CD4-positive, alpha-beta memory T cell (primary cell): ENCODE measurements around the gene ASIC2. TPM values are rescaled to one million over a fixed set of nuclear protein-coding genes. Genes with fewer than 3 reads are reported as not detected.
A peak's percentile ranks its signal among the peaks of the same experiment; 100 is the strongest.

Source experiments
- CTCF ChIA-PET: fragments of 350-600 bp; sonication (Branson Sonifier 250); formaldehyde crosslinking; loops from one replicate; lab custom pipeline; 2021; ENCODE audit warnings: inconsistent platforms; ENCODE audit not compliant: partially characterized antibody; lab: Charles Lee
- POLR2A ChIA-PET: fragments of 350-600 bp; sonication (Branson Sonifier 250); formaldehyde crosslinking; loops from one replicate; lab custom pipeline; 2021; ENCODE audit not compliant: partially characterized antibody; lab: Charles Lee
- DNase-seq, 5 donors: peaks; one replicate each; pipeline versions ENCODE4 v3.0.0 to v3.0.0-alpha.2; 2020 to 2022; ENCODE audit warnings: mixed read lengths in 1 of 5
- H3K27ac ChIP-seq: one replicate; pipeline ENCODE4 v1.7.0; 2013; ENCODE audit warnings: low read depth, low read length
- H3K27me3 ChIP-seq: 2 replicates; pipeline ENCODE4 v1.7.0; 2013; ENCODE audit warnings: mild to moderate bottlenecking, low read length, moderate library complexity; ENCODE audit not compliant: insufficient read depth
- H3K36me3 ChIP-seq: 2 replicates; pipeline ENCODE4 v1.7.0; 2013; ENCODE audit warnings: mild to moderate bottlenecking, low read length, moderate library complexity; ENCODE audit not compliant: insufficient read depth
- H3K4me1 ChIP-seq: 2 replicates; pipeline ENCODE4 v1.7.0; 2013; ENCODE audit warnings: mild to moderate bottlenecking, low read length, moderate library complexity; ENCODE audit not compliant: insufficient read depth
- H3K4me3 ChIP-seq, 2 donors: one replicate each; pipeline ENCODE4 v1.7.0; 2013; ENCODE audit warnings: low read length in 2 of 2, mild to moderate bottlenecking in 1 of 2
- H3K9me3 ChIP-seq, 2 donors: one replicate each; pipeline ENCODE4 v1.7.0; 2013; ENCODE audit warnings: low read length in 2 of 2, control low read depth in 1 of 2; ENCODE audit not compliant: control insufficient read depth in 1 of 2
- H3K27ac Mint-ChIP-seq, 7 donors: one replicate each; pipeline ENCODE4 v1.8.0; 2020 to 2021; ENCODE audit warnings: mixed read lengths in 7 of 7, mild to moderate bottlenecking in 6 of 7, inconsistent platforms in 3 of 7, moderate library complexity in 3 of 7
- H3K27me3 Mint-ChIP-seq, 2 donors: one replicate each; pipeline ENCODE4 v1.8.0; 2020 to 2021; ENCODE audit warnings: mixed read lengths in 2 of 2
- H3K36me3 Mint-ChIP-seq, 2 donors: one replicate each; pipeline ENCODE4 v1.8.0; 2020 to 2021; ENCODE audit warnings: mixed read lengths in 2 of 2, inconsistent platforms in 1 of 2, mild to moderate bottlenecking in 1 of 2
- H3K4me1 Mint-ChIP-seq, 4 donors: one replicate each; pipeline ENCODE4 v1.8.0; 2020 to 2021; ENCODE audit warnings: mixed read lengths in 4 of 4, mild to moderate bottlenecking in 1 of 4
- H3K4me3 Mint-ChIP-seq, 8 donors: one replicate each; pipeline ENCODE4 v1.8.0; 2020 to 2021; ENCODE audit warnings: mixed read lengths in 8 of 8, mild to moderate bottlenecking in 7 of 8, moderate library complexity in 6 of 8, inconsistent platforms in 3 of 8
- H3K9me3 Mint-ChIP-seq, 8 donors: one replicate each; pipeline ENCODE4 v1.8.0; 2020 to 2021; ENCODE audit warnings: mixed read lengths in 8 of 8, mild to moderate bottlenecking in 5 of 8, inconsistent platforms in 3 of 8, moderate library complexity in 1 of 8
- intact Hi-C: fragments of 100-400 bp; cut with micrococcal nuclease; formaldehyde crosslinking; loops from one replicate; pipeline ENCODE4 v1.15.1; 2023
- polyA plus RNA-seq, 2 donors: library from polyadenylated mRNA; unstranded; fragments of 300-500 nt; fragmentation: Illumina TruSeq; gene quantifications; one replicate each; pipeline ENCODE4 v1.2.3, GENCODE V29; 2021
- total RNA-seq, 2 experiments: library from RNA; stranded (reverse); gene quantifications; one replicate each; pipeline ENCODE4 v1.2.3, GENCODE V29; 2021

The ASIC2 gene
- total and polyA plus RNA-seq, 4 experiments from 2014 or later: not detected

DNA sequence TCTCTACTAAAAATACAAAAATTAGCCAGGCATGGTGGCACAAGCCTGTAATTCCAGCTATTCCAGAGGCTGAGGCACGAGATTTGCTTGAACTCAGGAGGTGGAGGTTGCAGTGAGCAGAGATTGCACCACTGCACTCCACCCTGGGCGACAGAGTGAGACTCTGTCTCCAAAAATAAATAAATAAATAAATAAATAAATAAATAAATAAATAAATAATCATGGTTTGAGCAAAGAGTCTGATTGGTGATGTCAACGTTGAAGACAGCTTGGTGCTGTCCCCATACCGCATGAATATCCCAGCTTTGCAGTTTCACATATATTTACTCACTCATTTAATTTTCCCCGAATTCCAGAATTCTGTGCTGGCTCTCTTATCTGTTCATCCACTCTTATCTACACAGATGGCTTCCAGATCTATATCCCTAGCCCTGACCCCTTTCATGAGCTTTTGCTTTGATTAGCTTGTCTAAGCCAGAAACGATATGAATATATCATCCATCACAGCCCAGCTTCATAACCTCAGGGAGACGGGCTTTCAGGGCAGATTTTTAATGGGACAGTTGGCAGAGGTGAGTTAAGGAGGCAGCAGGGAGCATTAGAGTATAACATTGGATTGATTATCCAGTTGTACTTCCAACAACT is 210.4 kb downstream of the ASIC2 start:
- peaks cover 0 to 2% (median 0%) of the 10 kb centered on the region in 8 donors for H3K9me3 Mint-ChIP-seq
- H3K4me1 Mint-ChIP-seq: no peaks in the 10 kb centered on the region
- H3K4me3 Mint-ChIP-seq: no peak overlapping the region
- intact Hi-C loops: no loop called here
- no peak overlapping the region for H3K4me3 ChIP-seq
- H3K27ac ChIP-seq: no peak overlapping the region
- H3K36me3 ChIP-seq: no peaks in the 10 kb centered on the region
- H3K4me1 ChIP-seq: no peaks in the 10 kb centered on the region
- no peak for DNase-seq
- no peaks in the 10 kb centered on the region for H3K9me3 ChIP-seq
- peaks cover 3% of the 10 kb centered on the region for H3K27me3 ChIP-seq
- H3K27me3 Mint-ChIP-seq: peaks cover 14 to 36% of the 10 kb centered on the region in 2 donors
- H3K36me3 Mint-ChIP-seq: no peaks in the 10 kb centered on the region
- ChIA-PET CTCF (no interaction called here), POLR2A (no interaction called here)
- H3K27ac Mint-ChIP-seq: no peak overlapping the region

DNA sequence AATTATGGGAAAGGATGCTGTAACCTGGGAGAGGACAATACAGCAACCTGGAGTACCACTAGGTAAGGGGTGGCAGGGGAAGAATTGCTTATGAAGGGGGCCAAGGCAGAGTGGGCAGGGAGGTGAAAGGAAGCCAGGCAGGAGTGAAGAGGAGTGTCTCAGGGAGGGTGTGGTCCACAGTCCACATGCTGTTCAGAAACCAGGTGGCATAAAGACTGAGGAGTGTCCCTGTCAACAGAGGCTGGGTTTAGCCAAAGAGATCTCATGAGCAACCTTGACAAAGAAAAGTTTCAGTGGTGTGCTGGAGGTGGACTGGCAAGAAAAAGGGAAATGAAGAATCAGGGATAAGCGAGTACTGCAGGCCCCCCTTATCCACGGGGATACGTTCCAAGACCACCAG is 213.0 kb downstream of the ASIC2 start:
- no peaks in the 10 kb centered on the region for H3K4me1 ChIP-seq
- Mint-ChIP-seq H3K36me3 (no peaks in the 10 kb centered on the region), H3K27ac (peak overlapping the region in 1 of 7 donors; percentile 49), H3K9me3 (peaks cover 0 to 2% (median 0%) of the 10 kb centered on the region in 8 donors), H3K4me1 (no peaks in the 10 kb centered on the region), H3K4me3 (no peak overlapping the region), H3K27me3 (peaks cover 8 to 46% of the 10 kb centered on the region in 2 donors)
- DNase-seq: no peak
- peaks cover 3% of the 10 kb centered on the region for H3K27me3 ChIP-seq
- ChIA-PET POLR2A (no interaction called here), CTCF (no interaction called here)
- no peaks in the 10 kb centered on the region for H3K9me3 ChIP-seq
- H3K36me3 ChIP-seq: no peaks in the 10 kb centered on the region
- no peak overlapping the region for H3K27ac ChIP-seq
- no peak overlapping the region for H3K4me3 ChIP-seq
- intact Hi-C loops: no loop called here

GRCh38 chr17:33079201-33079600 is 213.9 kb downstream of the ASIC2 start:
- no peaks in the 10 kb centered on the region for H3K36me3 ChIP-seq
- Mint-ChIP-seq H3K27me3 (peaks cover 8 to 48% of the 10 kb centered on the region in 2 donors), H3K9me3 (peaks cover 0 to 2% (median 0%) of the 10 kb centered on the region in 8 donors), H3K36me3 (no peaks in the 10 kb centered on the region), H3K4me3 (no peak overlapping the region), H3K27ac (no peak overlapping the region), H3K4me1 (no peaks in the 10 kb centered on the region)
- no peaks in the 10 kb centered on the region for H3K9me3 ChIP-seq
- H3K4me1 ChIP-seq: no peaks in the 10 kb centered on the region
- ChIA-PET CTCF (no interaction called here), POLR2A (no interaction called here)
- DNase-seq: no peak
- no peak overlapping the region for H3K4me3 ChIP-seq
- peaks cover 3% of the 10 kb centered on the region for H3K27me3 ChIP-seq
- intact Hi-C loops: no loop called here
- H3K27ac ChIP-seq: no peak overlapping the region

DNA sequence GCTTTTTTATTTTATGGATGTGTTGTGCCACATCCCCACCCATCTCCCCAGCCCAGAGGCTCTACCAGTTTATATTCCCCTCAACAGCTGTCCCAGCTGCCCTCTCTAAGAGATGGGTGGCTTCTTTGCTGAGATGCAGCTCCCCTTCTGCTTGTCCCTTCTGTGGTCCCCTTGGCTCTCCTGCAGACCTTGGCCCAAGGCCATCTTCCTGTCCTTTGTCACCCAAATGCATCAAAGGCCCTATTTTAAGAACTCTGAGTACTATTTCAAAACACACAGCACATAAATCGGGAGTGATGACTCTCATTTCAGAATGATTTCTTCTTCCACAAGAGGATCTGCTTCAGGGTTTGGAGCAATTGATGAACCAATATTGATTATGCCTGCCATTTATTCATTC is 216.1 kb downstream of the ASIC2 start:
- Histone ChIP-seq H3K4me3 (no peak overlapping the region), H3K4me1 (no peaks in the 10 kb centered on the region), H3K9me3 (no peaks in the 10 kb centered on the region), H3K27me3 (peaks cover 8% of the 10 kb centered on the region), H3K36me3 (no peaks in the 10 kb centered on the region), H3K27ac (no peak overlapping the region)
- H3K4me1 Mint-ChIP-seq: no peaks in the 10 kb centered on the region
- peaks cover 10 to 57% of the 10 kb centered on the region in 2 donors for H3K27me3 Mint-ChIP-seq
- H3K27ac Mint-ChIP-seq: no peak overlapping the region
- H3K4me3 Mint-ChIP-seq: no peak overlapping the region
- peaks cover 0 to 2% (median 0%) of the 10 kb centered on the region in 8 donors for H3K9me3 Mint-ChIP-seq
- DNase-seq: no peak
- POLR2A ChIA-PET: no interaction called here
- CTCF ChIA-PET: no interaction called here
- intact Hi-C loops: no loop called here
- no peaks in the 10 kb centered on the region for H3K36me3 Mint-ChIP-seq

GRCh38 chr17:33073416-33073815 is 219.7 kb downstream of the ASIC2 start:
- Histone ChIP-seq H3K9me3 (no peaks in the 10 kb centered on the region), H3K4me3 (no peak overlapping the region), H3K4me1 (no peaks in the 10 kb centered on the region), H3K27me3 (peaks cover 5% of the 10 kb centered on the region), H3K36me3 (no peaks in the 10 kb centered on the region), H3K27ac (no peak overlapping the region)
- no peak overlapping the region for H3K4me3 Mint-ChIP-seq
- DNase-seq: no peak
- peaks cover 0 to 6% (median 0%) of the 10 kb centered on the region in 8 donors for H3K9me3 Mint-ChIP-seq
- CTCF ChIA-PET: no interaction called here
- intact Hi-C loops: no loop called here
- H3K27ac Mint-ChIP-seq: no peak overlapping the region
- POLR2A ChIA-PET: no interaction called here
- H3K36me3 Mint-ChIP-seq: no peaks in the 10 kb centered on the region
- H3K4me1 Mint-ChIP-seq: no peaks in the 10 kb centered on the region
- H3K27me3 Mint-ChIP-seq: peaks cover 10 to 33% of the 10 kb centered on the region in 2 donors

DNA sequence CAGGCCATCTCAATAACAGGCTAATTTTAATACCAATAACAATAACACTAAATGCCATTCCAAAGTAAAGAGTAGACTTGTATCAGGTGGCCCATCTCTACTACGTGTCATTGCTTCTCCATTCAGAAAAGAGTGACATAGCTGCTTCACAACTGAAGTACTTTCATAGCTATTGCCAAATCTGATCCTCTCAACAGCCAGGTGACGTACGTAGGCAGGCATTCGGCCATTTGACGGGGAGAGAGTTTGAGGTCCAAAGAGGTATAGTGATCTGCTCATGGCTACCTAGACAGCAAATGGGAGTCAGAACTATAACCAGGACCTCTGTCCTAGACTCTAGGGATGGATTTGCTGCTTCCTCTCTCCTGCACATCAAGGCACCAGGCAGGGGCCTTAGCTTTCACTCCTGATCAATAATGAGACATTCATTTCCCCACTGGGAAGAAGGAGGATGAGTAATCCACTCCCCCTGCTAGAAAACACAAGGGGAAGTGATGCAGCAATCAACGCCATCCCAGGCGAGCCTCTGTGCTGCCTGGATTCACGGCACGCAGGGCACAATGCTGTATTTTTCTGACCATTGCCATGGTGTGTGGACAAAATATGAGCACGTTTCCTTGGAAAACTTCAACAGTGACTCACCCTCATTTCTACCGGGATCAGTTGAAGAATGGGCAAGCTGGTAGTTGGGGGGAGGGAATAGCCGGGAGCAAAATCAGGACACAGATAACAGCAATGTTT is 220.5 kb downstream of the ASIC2 start:
- Mint-ChIP-seq H3K9me3 (peaks cover 0 to 6% (median 0%) of the 10 kb centered on the region in 8 donors), H3K27me3 (peaks cover 10 to 33% of the 10 kb centered on the region in 2 donors), H3K27ac (no peak overlapping the region), H3K4me1 (no peaks in the 10 kb centered on the region), H3K4me3 (no peak overlapping the region), H3K36me3 (no peaks in the 10 kb centered on the region)
- intact Hi-C loops: no loop called here
- POLR2A ChIA-PET: no interaction called here
- DNase-seq: no peak
- Histone ChIP-seq H3K27ac (no peak overlapping the region), H3K4me1 (no peaks in the 10 kb centered on the region), H3K36me3 (no peaks in the 10 kb centered on the region), H3K4me3 (no peak overlapping the region), H3K27me3 (peaks cover 5% of the 10 kb centered on the region), H3K9me3 (no peaks in the 10 kb centered on the region)
- CTCF ChIA-PET: no interaction called here

- intact Hi-C loops: no loop called here
- H3K9me3 ChIP-seq: no peaks in the 10 kb centered on the region
- no peaks in the 10 kb centered on the region for H3K36me3 Mint-ChIP-seq
- H3K27me3 Mint-ChIP-seq: peaks cover 10 to 25% of the 10 kb centered on the region in 2 donors
- H3K27ac Mint-ChIP-seq: no peak overlapping the region
- no peak for DNase-seq
- H3K36me3 ChIP-seq: no peaks in the 10 kb centered on the region
- no peak overlapping the region for H3K4me3 ChIP-seq
- peaks cover 5% of the 10 kb centered on the region for H3K27me3 ChIP-seq
- no peak overlapping the region for H3K27ac ChIP-seq
- no peaks in the 10 kb centered on the region for H3K4me1 ChIP-seq
- H3K4me1 Mint-ChIP-seq: no peaks in the 10 kb centered on the region
- H3K4me3 Mint-ChIP-seq: no peak overlapping the region
- ChIA-PET CTCF (interaction anchor here (1.2 kb wide), 1 partner anchor 19 kb away, joined by 3 read pairs; no protein-coding TSS in a partner anchor), POLR2A (no interaction called here)
- H3K9me3 Mint-ChIP-seq: peaks cover 0 to 6% (median 0%) of the 10 kb centered on the region in 8 donors
Observed at GRCh38 chr17:33071656-33072055, 221.4 kb downstream of the ASIC2 start.
